NCI-H526 (cell line): ENCODE results near the gene CCT5.
"Not testable (repeated sequence)": the region's sequence is repeated elsewhere in the genome, so short reads cannot be mapped to it uniquely, and the experiment has no call there.

Source experiments
- DNase-seq, 2 experiments: peaks; one replicate each; lab custom pipeline; 2025; lab: John Stamatoyannopoulos, UW

The CCT5 gene

DNA sequence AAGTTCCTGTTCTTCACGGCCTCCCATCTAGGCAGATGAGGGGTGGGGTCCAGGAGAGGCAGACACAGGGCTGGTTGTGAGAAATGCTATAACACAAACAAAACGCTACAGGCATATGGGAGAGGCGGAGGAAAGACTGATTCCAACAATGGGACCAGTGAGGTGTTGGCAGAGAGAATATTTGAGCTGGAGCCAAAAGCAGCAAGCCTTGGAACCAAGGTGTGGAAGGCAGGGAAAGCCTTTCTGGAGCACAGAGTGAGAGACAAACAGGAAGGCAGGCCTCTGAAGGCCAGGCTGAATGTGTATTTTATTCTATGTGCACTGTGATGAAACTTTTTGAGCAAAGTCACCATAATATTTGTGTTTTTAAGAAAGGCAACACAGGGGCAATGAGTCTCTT lies 3.3 kb upstream of the CCT5 start:
- no peak for DNase-seq

DNA sequence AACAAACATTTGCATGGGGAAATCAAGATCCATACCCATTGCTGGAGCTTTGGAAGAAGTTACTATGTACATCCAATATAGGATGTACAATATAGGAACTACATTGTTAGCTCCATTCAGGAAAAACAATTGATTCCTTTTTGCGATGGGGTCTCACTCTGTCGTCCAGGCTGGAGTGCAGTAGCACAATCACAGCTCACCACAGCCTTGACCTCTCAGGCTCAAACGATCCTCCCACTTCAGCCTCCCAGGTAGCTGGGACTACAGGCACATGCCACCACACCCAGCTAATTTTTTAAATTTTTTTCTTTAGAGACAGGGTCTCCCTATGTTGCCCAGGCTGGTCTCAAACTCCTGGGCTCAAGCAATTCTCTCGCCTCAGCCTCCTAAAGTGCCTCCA lies 2.9 kb upstream of the CCT5 start:
- not testable (repeated sequence) for DNase-seq

DNA sequence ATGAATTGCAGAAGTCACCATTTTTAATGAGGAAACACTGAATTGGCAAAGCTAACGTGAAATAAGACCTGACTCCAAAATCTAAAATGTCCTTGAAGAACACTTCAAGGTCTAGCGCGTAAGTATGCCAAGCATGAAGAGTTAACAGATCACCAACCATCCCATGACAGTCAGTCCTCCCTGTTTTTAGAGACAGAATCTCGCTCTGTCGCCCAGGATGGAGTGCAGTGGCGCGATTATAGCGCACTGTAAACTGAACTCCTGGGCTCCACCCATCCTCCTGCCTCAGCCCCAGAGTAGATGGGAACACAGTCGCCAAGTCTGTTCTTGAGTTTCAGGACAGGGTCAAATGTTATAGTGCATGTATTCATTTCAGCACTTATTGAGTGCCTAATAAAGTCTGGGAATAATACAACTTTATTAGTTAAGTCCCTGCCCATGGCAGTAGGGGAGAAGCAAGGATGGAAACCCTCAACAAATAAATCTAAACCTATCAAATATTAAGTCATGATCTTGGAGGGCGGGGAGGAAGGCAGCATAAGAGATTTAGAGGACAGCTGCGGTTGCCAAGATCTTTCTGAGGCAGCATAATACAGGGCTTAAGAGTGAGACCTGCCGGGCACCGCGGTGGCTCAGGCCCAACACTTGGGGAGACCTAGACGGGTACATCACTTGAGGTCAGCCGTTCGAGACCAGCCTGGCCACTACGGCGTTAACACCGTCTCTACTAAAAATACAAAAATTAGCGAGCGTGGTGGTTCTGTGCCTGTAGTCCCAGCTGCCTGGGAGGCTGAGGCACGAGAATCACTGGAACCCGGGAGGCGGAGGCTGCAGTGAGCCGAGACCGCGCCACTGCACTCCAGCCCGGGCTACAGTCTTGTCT lies 1.5 kb upstream of the CCT5 start:
- no peak for DNase-seq

DNA sequence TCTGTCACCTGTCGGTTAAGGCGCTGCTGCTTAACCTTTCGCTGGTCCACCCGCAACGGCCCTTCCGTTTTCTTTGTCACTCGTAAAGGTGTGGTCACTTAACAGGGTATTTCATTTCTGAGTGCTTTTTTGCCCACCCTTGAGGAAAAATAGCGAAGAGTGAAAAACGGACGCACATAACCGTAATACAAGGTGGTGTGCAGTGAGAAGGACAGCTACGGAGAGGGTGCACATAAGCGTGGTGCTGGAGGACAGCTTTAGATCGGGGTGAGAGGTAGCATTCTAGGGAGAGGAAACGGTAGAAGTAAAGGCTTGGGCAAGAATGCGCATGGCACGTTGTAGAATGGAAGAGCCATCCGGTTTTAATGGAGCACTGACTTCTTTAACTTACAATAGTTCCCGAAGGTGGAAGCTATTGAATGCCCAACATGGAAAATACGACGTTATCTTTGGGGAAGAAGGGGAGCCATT lies 761 bp downstream of the CCT5 start:
- DNase-seq: peak in 1 of 2 experiments; percentile 16

DNA sequence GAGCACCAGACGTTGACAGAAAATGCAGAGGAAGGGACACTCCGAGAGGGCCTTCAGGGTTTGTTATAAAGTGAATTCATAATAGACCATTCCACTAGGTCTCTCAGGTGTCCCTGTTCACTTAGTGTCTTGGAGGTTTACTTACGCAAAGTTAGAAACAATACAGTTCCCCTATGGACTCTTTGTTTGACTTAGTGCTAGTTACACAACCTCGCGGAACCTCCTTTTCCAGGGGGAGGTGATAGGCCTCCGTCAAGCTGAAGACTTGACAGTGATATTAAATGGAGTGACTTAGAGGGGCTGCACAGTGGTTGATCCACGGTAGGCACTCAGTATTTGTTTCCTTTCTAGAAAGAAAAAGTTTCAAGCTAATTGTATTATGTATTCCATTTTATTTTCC lies 1.3 kb downstream of the CCT5 start:
- peak in 1 of 2 experiments; percentile 7 for DNase-seq

DNA sequence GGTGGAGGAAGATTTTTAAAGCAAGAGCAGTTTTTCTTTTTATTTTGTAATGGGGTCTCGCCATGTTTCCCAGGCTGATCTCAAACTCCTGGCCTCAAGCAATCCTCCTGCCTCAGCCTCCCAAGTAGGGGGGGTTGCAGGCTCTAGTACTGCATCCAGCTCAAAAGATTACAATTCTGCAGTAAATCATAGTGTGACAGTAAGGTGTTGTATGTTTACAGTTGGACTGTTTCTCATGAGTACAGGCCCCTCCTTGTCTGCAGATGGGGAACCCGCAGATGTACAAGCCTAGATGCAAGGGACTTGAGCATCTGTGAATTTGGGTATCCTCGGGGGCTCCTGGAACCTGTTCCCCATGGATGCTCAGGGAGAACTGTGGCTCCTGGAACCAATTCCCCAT lies 3.3 kb downstream of the CCT5 start:
- DNase-seq: no peak

DNA sequence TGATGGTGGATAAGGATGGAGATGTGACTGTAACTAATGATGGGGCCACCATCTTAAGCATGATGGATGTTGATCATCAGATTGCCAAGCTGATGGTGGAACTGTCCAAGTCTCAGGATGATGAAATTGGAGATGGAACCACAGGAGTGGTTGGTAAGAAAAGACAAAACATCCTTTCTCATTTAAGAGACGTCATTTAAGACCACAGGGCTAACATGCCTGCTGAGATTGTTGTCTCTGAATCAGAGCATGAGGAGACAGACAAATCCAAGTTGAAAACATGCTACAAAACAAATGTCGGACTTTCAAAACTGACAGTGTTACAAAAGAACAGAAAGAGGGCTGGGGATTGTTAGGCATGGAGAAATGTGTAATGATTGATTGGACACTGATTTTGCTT lies 4.6 kb downstream of the CCT5 start:
- DNase-seq: no peak

DNA sequence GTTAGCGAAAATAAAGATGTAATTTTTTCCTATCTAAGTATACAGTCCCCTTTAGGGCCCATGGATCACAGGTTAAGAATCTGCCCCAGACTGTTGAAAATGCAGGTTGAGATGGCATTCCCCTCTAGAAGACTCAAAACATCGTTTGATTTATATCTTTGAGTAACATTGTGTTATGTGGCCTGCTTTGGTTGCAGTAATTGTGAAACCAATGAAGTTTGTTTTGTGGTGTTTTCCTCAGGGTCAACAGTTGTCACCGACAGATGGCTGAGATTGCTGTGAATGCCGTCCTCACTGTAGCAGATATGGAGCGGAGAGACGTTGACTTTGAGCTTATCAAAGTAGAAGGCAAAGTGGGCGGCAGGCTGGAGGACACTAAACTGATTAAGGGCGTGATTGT lies 7.8 kb downstream of the CCT5 start:
- no peak for DNase-seq

DNA sequence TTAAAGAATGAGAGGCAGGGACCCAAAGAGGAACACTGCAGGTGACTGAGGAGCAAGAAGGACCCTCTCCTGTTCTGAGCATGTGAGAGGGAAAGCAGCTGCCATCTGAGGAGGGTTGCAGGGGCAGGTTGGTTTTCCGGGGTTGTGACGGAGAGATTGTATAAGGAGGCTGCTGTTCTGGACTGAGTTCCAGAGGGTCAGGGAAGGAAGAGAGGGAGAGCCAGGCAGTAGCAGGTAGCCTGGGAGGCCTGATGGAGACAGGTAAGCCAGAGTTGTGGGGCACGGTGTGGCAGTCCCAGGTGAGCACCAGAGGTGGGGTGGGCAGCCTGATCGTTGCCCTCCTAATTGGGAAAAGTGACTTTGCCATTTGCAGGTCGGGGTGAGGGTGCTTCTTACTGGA lies 9.8 kb downstream of the CCT5 start:
- no peak for DNase-seq

DNA sequence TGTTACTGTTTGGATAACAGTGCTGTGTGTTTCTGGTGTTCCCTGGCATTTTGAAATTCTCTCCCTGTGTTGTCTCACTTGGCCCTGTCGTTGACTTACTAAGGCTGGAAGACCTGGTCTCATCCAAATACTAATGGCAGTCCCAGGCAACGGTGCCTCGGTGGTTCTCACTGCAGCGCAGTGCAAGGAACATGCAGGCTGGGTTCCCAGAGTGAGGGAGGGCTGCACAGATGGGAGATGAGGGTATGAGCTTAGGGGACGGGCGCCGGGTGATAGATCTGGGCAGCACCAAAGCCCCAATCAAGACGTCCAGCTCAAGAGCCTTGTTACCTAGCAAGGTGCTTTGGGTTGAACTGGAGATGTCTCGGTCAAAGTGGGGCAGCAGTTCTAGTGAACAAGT lies 11.0 kb downstream of the CCT5 start:
- no peak for DNase-seq

DNA sequence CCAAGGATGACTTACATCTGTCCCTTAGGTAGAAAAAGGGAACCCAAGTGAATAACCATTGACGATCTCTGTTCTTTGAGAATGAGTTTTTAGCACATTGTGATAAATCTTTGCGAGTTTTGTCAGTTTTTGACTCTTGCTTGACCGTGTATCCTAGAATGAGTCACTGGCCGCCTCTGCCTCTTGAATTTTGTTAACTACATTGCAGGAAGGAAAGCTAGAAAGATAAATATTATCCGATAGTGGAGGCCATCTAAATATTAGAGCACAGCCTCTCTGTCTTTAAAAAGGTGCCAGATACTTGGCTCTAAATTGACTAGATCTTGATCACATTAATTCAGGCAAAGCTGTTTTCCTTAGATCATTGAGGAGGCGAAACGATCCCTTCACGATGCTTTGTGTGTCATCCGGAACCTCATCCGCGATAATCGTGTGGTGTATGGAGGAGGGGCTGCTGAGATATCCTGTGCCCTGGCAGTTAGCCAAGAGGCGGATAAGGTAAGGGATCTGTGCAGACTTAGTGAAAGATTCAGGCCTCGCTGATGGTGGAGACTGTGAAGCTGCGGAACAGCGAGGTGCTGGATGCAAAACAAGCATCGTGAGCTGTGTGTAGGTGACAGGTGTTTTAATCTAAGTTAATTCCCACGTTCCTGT lies 12.2 kb downstream of the CCT5 start:
- DNase-seq: no peak

DNA sequence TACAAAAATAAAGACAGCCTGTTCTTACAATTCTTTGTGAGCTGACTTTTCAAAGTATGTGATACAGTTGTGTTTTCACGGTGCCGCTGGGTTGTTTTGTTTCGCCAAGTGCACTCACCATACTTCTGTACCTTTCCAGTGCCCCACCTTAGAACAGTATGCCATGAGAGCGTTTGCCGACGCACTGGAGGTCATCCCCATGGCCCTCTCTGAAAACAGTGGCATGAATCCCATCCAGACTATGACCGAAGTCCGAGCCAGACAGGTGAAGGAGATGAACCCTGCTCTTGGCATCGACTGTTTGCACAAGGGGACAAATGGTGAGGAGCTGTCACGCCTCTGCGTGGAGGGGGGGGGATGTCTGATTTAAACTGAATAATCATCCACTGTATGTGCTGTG lies 12.9 kb downstream of the CCT5 start:
- DNase-seq: no peak

DNA sequence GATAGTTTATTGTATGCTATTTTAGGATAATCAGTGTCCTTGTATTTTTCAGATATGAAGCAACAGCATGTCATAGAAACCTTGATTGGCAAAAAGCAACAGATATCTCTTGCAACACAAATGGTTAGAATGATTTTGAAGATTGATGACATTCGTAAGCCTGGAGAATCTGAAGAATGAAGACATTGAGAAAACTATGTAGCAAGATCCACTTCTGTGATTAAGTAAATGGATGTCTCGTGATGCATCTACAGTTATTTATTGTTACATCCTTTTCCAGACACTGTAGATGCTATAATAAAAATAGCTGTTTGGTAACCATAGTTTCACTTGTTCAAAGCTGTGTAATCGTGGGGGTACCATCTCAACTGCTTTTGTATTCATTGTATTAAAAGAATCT lies 14.5 kb downstream of the CCT5 start:
- no peak for DNase-seq

DNA sequence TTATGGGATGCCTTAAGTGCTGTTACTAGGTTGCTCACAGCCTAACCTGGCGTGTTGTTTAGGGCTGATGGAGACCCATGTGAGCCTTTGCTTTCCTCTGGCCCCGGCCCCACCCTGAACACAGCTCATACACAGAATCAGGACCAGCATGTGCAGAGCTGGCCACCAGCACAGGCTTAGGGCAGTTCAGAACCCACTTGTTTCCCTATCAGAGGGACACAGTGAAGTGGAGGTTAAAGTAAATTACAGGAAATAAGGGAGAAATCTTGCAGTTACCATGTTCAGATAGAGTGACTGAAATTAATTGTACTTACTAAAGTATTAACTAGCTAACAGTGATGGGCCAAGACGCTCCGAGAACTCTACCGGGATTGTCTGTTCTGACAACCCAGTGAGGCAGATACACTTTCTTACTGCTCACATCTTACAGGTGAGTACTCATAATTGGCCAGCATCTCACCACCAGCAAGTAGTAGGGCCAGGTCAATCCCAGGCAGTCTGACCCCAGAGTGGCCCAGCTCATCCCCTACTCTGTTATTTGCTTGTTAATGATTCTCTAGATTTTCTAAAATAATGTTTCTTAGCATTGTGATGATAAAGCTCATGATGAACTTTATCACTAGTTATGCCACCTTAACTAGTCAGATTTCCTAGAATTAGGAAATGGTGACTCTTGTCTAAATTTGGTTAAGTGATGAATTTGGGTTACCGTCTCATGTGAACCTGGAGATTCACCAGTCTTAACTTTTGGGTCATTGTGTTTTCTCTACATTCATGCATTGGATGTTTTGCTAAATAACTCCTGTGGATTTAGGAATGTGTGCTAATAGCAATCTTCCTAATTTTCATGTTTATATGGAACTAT lies 15.4 kb downstream of the CCT5 start:
- DNase-seq: no peak

DNA sequence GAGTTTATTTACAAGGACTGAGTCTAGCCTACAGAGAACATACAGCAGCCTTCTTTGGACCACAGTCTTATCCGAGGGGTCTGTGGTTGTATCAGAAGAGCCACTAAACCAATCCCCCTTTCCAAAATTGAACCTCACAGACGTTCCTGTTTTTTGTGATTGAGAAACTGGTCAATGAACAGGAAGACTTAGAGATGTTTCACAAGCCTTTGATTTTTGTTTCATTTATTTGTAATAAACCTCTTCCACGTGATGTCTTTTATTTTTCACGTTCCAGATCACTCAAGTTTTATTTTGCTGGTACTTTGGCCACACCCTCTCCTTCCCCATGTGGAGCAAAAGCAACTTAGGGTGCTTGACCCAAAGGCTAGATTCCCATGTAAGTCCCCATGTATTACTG lies 16.1 kb downstream of the CCT5 start:
- no peak for DNase-seq

DNA sequence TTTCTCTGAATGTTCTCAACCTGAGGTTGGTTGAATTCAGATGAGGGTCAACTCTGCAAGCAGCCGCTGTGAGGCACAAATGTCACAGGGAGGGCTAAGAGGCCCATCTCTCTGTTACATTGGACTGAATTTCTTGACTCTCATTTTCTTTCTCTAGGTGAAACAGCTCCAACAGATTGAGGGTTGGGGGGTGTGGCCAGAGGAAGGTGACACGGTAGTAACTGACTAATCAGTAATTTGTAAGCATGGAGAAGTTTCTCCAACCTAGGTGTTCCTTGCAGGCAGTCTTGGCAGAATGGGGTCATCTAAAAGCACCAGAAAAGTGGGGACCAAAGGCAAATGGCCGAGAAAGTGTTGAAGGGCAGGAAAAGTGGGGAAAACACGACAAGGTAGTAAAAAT lies 16.8 kb downstream of the CCT5 start:
- DNase-seq: no peak

DNA sequence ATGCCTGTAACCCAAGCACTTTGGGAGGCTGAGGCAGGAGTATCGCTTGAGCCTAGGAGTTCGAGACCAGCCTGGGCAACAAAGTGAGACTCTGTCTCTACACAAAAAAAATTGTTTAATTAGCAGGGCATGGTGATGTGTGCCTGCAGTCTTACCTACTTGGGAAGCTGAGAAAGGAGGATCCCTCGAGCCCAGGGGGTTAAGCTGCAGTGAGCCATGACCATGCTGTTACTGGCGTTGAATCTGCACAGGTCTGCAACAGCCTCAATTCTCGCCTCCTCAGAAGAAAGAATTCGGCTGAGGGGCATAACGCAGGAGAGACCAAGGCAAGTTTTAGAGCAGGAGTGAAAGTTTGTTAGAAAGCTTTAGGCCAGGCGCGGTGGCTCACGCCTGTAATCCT lies 18.0 kb downstream of the CCT5 start:
- no peak for DNase-seq

DNA sequence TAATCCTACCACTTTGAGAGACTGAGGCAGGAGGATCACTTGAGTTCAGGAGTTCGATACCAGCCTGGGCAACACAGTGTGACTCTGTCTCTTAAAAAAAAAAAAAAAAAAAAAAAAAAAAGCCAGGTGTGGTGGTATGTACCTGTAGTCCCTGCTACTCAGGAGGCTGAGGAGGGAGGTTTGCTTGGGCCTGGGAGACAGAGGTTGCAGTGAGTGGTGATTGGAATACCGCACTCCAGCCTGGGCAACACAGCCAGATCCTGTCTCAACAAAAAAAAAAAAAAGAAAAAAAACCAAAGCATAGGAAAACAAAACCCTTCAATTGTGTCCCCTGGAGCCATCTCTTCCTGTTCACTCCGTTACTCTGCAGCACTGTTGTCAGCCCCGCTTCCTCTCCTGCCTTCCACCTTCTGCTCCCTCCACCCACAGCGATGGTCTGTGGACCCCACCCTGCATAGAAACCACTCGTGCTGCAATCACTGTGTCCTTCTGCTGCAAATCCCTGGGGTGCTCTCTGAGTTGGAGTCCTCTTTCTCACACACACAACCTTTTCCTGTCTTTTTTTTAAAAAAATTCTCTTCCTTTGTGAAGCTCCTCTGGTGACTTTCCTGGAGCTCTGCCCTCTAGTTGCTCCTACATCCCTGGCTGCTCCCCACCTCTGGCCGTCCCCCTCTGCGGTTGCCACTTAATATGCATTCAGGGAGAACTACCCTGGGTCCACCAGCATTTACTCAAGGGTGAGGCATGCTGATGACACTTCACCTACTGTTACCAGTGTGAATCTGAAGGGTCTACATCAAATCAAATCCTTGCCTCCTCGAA lies 22.2 kb downstream of the CCT5 start:
- DNase-seq: no peak

DNA sequence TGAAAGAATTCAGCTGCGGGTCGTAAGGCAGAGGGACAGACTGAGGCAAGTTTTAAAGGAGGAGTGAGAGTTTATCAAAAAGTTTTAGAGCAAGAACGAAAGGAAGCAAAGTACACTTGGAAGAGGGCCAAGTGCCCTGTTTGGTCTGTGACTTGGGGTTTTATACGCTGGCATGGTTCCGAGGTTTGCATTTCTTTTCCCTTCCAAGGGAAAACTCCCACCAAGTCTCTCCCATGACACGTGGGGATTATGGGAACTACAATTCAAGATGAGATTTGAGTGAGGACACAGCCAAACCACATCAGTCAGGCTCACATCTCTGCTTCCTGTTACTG lies 22.8 kb downstream of the CCT5 start:
- not testable (repeated sequence) for DNase-seq

DNA sequence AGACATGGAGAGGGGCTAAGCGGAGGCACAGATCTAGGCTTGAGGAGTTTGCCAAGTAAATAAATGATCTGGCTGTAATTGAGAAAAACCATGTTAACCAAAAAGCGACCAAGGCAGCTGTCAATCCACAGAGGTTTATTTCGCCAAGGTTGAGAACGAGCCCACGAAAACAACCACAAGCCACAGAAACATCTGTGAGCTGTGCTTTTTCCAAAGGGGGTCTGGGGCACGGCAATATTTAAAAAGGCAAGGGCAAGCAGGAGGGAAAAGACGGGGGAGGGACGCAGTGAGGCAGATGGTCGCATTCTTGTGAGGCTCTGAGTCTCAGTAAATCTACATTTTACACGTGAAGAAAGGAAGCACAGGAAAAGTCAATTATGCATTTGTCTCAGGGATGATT lies 25.4 kb downstream of the CCT5 start:
- DNase-seq: no peak

DNA sequence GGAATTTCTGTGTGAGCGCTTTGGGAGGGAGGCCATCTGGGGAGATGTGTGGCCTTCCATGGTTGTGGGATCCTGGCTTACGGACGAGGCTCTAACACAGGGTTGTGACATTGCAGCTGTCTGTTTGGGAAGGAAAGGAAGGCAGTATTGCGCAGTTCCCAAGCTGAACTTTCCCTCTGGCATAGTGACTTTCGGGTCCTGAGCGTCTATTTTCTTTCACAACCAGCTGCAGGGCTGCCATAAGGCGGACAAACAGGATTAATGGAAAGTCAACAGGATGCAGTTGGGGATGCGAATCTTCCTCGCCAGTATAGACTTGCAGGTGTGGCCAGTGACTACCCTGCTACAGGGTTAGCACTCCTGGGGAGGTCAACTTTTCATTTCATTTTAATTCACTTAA lies 25.9 kb downstream of the CCT5 start:
- DNase-seq: no peak

DNA sequence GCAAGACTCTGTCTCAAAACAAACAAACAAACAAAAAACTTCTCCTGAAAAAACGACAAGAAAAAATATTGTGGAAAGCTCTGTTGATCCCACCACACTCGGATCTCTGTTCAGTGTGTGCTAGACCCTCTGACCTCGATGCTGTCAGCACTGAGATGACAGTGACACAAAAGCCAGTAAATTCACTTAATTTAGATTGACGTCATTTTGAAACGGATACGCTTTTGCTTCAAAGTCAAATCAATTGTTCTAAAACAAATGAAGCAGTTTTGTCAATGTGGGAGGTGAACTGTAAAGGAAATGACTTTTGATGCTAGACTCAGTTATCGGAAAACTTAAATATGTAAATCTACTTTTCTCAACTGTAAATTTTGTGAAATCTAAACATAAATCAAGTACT lies 26.6 kb downstream of the CCT5 start:
- no peak for DNase-seq
